ENCODE data around the gene ATP11A.

DNA sequence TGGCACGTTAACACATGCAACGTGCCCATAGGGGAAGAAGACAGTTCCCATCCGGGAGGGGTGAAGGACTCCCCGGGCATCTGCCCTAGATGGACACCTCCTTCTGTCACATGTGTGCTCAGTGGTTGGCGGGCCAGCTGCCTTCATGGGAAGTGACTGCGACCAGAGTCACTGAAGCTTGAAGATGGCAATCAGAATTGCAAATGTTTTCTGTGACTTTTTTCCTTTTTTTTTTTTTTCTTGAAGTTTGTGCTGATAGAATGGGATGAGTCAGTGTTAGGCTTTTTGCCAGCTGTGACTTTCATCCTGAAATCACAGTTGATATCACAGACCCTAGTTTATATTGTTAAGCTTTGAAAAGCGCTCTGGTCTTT lies 170.0 kb downstream of the ATP11A start:
- TF ChIP-seq EP300 (IDR thresholded peaks at IDR 0.05), result no peak
- no peak for TF ChIP-seq CTCF (IDR thresholded peaks at IDR 0.05)

Data from sigmoid colon (tissue), 4 donors.